Measurements from ENCODE around the gene STRIP2.

STRIP2 gene

GRCh38 chr7:129412501-129412900 lies 21.7 kb upstream of the STRIP2 start:
- no peak overlapping the region for H3K27ac ChIP-seq
- H3K4me3 ChIP-seq (ENCODE audit: low read depth in 1 of 2, low read length in 1 of 2): no peak overlapping the region
- no peaks in the 10 kb centered on the region for H3K4me1 ChIP-seq (ENCODE audit: control insufficient read depth in 1 of 2, insufficient read depth in 1 of 2, low read depth in 1 of 2, low read length in 1 of 2)
- H3K36me3 ChIP-seq: peaks cover 4% of the 10 kb centered on the region
- H3K27me3 ChIP-seq: no peaks in the 10 kb centered on the region
- TF ChIP-seq CTCF (IDR thresholded peaks at IDR 0.05): no peak
- no peaks in the 10 kb centered on the region for H3K9me3 ChIP-seq

GRCh38 chr7:129417073-129417472 lies 17.2 kb upstream of the STRIP2 start:
- Histone ChIP-seq H3K36me3 (peaks cover 3% of the 10 kb centered on the region), H3K27me3 (no peaks in the 10 kb centered on the region), H3K4me3 (ENCODE audit: low read depth in 1 of 2, low read length in 1 of 2) (no peak overlapping the region), H3K27ac (no peak overlapping the region), H3K4me1 (ENCODE audit: control insufficient read depth in 1 of 2, insufficient read depth in 1 of 2, low read depth in 1 of 2, low read length in 1 of 2) (no peaks in the 10 kb centered on the region), H3K9me3 (no peaks in the 10 kb centered on the region)
- no peak for TF ChIP-seq CTCF (IDR thresholded peaks at IDR 0.05)

- no peak overlapping the region for H3K4me3 ChIP-seq (ENCODE audit: low read depth in 1 of 2, low read length in 1 of 2)
- TF ChIP-seq CTCF (IDR thresholded peaks at IDR 0.05): no peak
- no peaks in the 10 kb centered on the region for H3K27me3 ChIP-seq
- peaks cover 8% of the 10 kb centered on the region for H3K36me3 ChIP-seq
- no peak overlapping the region for H3K27ac ChIP-seq
- no peaks in the 10 kb centered on the region for H3K4me1 ChIP-seq (ENCODE audit: control insufficient read depth in 1 of 2, insufficient read depth in 1 of 2, low read depth in 1 of 2, low read length in 1 of 2)
- H3K9me3 ChIP-seq: no peaks in the 10 kb centered on the region
These were observed 12.4 kb upstream of the STRIP2 start for GRCh38 chr7:129421717-129422250.

- no peaks in the 10 kb centered on the region for H3K27me3 ChIP-seq
- no peaks in the 10 kb centered on the region for H3K9me3 ChIP-seq
- H3K4me3 ChIP-seq (ENCODE audit: low read depth in 1 of 2, low read length in 1 of 2): no peak overlapping the region
- no peaks in the 10 kb centered on the region for H3K4me1 ChIP-seq (ENCODE audit: control insufficient read depth in 1 of 2, insufficient read depth in 1 of 2, low read depth in 1 of 2, low read length in 1 of 2)
- no peak for TF ChIP-seq CTCF (IDR thresholded peaks at IDR 0.05)
- peaks cover 8% of the 10 kb centered on the region for H3K36me3 ChIP-seq
- H3K27ac ChIP-seq: no peak overlapping the region
These were observed 11.5 kb upstream of the STRIP2 start for GRCh38 chr7:129422727-129423126.

- Histone ChIP-seq H3K27ac (no peak overlapping the region), H3K9me3 (no peaks in the 10 kb centered on the region), H3K27me3 (no peaks in the 10 kb centered on the region), H3K4me3 (ENCODE audit: low read depth in 1 of 2, low read length in 1 of 2) (no peak overlapping the region), H3K36me3 (peaks cover 8% of the 10 kb centered on the region), H3K4me1 (ENCODE audit: control insufficient read depth in 1 of 2, insufficient read depth in 1 of 2, low read depth in 1 of 2, low read length in 1 of 2) (no peaks in the 10 kb centered on the region)
- TF ChIP-seq CTCF (IDR thresholded peaks at IDR 0.05): no peak
These were observed 10.4 kb upstream of the STRIP2 start for GRCh38 chr7:129423700-129424410.
